ENCODE results near the gene DEPP1.

DEPP1 gene

DNA sequence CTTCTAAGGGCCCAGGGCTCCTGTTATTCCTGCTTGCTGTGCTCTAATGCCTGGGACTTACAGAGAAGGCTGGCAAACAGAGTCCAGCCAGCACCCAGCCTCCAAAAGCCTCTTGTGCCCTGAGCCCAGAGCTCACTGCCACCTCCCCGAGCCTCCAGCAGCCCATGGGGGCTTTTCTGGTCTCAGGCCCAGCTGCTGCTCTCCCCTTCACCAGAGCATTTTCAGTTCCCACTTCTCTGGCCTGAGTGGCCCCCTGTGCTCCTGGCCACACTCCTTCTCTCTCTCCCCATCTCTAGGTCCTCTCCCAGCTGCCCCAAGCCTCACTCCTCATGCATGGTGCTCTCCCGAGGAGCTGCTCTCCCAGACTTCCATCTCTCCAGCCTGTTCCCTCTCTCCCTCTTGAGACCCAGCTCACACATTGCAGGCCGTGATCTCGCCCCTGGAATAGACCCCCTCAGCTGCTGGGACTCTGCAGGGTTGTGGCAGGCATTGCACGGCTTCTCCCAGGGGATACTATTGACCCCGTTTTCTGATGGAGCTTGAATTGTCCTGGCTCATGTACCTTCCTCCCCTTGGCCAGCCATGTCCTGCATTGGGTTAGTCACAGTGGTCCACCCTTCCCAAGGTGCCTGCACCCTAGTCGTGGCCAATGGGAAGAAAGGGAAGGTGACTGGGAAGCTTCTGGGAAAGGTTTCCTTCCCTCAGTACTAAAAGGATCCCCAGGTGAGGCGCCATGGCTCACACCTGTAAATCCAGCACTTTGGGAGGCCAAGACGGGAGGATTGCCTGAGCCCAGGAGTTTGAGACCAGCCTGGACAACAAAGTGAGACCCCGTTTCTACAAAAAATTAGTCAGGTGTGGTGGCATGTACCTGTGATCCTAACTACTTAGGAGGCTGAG lies 28.0 kb downstream of the DEPP1 start:
- no peak for DNase-seq

GRCh38 chr10:44949915-44950314 lies 28.7 kb downstream of the DEPP1 start:
- no peak for DNase-seq

GRCh38 chr10:44949127-44949802 lies 29.3 kb downstream of the DEPP1 start:
- DNase-seq: no peak

DNA sequence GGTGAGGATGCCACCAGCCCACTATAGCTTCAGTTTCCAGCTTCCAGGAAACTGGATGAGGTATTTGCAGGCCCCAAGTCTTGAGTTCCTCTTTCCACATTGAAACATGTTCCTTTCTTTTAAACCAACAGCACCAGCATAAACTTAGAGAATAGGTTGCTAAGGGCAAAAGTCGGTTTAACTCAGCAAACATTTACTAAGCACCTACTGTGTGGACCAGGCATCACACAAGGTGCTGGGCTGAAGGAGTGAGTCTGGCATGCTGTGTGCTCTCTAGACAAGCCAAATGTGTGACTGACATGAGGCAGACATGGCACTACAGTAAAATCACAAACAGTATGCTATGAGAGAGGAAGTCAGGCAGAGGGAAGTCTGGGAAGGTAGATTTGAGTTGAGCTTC lies 30.0 kb downstream of the DEPP1 start:
- no peak for DNase-seq

DNA sequence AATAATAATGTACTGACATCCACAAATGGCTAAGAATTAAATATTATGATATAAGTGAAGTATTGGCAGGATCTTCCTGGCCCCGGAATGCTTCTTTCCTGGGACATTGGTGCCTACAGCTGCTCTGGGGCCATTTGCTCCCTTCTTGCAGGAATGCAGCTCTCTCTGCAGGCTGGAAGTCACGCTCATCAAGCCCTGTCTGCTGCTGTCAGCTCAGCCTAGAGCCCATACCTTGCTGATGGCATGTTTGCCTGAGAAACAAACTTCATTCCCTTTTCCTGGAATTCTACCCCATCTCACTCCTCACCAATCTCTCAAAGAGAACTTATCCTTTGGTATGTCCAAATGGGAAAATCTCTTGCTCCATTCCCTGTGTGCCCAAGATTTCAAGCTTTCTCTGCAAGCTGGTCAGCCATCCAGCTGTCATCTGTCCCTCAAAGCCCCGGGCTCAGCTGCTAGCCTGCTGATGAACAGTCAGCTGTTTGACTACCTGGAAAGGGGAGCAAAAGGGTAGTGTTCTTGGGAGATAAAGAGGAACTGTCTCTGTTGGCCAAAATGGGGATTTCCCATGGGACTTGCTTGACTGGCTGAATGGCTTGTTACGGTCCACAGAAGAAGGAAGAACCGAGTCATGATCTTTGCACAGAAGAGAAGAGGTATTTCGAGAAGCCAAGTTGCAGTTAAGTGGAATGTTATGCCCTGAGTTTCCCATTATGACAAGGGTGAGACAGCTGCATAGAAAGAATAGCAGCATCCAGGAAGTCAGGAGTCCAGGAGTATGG lies 31.0 kb downstream of the DEPP1 start:
- no peak for DNase-seq

GRCh38 chr10:44946205-44946604 lies 32.4 kb downstream of the DEPP1 start:
- DNase-seq: no peak

GRCh38 chr10:44944354-44944753 lies 34.3 kb downstream of the DEPP1 start:
- no peak for DNase-seq

DNA sequence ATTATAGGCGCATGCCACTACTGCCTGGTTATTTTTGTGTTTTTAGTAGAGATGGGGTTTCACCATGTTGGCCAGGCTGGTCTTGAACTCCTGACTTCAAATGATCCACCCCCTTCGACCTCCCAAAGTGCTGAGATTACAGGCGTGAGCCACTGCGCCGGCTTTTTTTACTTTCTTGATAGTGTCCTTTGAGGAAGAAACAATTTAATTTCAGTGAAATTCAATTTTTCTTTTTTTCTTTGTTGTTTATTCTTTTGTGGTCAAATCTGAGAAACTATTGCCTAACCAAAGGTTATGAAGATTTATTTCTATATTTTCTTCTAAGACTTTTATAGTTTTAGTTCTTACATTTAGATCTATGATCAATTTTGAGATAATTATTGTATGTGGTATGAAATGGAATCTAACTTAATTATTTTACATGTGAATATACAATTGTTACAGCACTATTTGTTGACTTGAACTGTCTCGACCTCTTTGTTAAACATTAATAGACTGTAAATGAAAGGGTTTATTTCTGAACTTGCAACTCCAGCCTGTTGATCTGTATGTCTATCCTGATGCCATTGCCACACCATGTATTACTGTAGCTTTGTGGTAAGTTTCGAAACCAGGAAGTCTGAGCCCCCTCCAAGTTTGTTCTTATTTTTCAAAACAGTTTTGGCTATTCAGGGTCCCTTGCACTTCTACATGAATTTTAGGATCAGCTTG lies 38.8 kb downstream of the DEPP1 start:
- DNase-seq: no peak

- DNase-seq: no peak
Measured at GRCh38 chr10:44938956-44939355, 39.7 kb downstream of the DEPP1 start.

- no peak for DNase-seq
Measured at GRCh38 chr10:44937196-44938005, 41.2 kb downstream of the DEPP1 start.

- no peak for DNase-seq
Measured at GRCh38 chr10:44936314-44936975, 42.2 kb downstream of the DEPP1 start.

DNA sequence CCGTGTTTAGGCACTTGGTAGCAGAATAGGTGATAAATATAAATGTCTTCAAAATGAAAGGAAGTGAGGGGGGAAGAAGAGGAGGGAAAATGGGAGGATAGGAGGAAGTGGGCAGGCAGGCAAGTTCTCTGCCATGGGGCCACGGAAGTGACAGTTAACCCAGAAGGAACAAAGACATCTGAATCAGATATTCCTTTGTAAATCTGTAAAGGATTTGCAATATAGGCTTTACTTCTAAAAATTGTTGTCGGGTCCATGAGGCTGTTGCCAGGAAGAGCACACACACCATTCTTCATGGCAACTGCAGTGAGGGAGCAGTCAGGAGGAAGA lies 42.7 kb downstream of the DEPP1 start:
- DNase-seq: no peak

DNA sequence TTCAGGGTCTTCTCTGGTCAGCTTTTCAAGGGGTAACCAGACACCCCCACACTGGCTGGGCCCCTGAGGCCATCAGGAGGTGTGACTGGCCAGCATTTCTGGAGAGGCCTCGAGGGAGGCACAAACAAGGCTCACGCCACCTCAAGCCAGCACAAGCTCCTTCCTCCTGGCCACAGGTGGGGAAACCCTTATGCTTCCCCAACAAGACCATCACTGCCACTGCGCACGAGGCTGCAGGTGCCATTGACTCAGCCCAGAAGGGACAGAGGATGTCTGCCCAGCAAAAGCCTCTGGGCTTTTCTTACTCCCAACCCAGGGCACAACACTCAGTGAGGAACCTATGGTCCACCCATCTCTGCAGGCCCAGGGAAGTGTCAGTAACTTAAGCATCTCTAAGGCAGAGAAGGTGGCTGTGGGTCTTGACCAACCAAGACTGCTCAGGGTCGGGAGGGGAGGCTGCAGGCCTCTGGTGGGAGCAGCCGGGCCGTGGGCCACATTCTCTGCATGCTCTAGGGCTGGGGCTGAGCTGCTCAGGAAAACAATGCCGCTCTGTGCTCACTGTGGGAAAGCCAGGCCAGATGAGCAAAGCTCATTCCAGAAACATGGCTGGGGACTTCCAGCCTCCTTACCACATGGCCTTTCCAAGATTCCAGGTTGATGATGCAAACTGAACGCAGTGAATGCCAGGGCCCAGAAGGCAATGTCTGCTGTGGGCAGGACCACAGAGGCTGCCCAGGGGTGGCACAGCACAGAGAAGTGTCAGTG lies 43.2 kb downstream of the DEPP1 start:
- DNase-seq: no peak

DNA sequence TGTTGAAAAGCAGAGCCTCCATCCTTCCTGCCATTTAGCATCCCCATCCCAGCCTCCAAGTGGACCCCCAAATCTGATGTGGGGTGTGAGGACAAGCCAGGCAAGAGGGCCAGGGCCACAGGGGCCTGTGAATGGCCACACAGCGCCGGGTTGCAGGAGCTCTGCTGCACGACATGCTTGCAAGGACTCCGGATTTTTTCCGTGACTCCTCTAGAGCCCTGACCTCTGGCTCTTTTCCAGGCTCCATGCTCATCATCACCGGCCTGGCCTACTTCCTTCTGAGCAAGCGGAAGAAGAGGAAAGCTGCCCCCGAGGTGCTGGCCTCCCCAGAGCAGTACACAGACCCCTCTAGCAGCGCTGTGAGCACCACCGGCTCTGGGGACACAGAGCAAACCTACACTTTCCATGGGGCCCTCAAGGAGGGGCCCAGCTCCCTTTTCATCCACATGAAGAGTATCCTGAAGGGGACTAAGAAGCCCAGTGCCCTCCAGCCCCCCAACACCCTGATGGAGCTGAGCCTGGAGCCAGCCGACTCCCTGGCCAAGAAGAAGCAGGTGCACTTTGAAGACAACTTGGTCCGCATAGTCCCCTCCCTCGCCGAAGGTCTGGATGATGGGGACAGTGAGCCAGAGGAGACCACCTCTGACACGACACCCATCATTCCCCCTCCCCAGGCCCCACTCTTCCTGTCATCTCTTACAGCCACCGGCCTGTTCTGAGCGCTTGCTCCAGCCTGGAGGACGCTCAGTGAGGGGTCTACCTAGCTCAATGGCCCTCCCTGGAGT lies 44.0 kb downstream of the DEPP1 start:
- DNase-seq: no peak

DNA sequence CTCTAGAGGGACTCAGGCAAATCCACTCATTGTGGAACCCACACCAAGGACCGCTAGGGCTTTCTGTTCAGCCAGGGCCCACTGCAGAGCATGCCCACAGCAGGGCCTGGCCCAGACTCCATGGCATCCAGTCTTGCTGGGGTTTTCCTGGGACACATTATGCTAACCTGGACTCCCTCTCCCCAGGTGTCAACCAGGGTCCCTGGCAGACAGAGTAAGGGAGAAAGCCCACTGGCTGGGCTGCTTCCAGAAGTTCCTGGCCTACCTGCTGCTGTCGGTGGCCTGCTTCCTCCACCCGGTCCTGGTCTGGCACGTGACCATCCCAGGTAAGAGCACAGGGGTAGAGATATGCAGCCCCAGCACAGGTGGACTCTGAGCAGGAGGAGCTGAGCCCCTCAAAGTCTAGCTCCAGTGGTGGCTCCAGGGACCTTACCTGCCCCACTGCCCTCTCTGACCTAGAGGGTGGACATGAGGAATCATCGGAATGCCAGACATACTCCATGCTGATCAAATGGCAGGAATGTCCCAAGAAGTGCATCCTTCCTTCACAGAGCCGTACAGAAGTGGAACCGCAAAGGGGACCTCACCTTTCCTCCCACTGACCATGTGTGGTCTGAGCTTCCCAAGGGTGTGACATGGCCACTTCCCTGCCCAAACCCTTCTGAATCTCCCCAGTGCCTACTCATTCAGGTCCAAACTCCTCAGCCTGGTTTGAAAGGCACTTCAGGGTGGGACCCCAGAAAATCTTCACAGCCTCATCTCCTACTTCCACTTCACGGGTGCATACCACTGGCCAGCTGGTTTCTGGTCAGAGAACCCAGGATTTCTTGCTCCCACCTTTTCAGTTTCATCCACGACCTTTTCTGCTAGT lies 44.9 kb downstream of the DEPP1 start:
- DNase-seq: no peak

- DNase-seq: peak; percentile 65
Measured at GRCh38 chr10:44932517-44933450, 45.8 kb downstream of the DEPP1 start.

DNA sequence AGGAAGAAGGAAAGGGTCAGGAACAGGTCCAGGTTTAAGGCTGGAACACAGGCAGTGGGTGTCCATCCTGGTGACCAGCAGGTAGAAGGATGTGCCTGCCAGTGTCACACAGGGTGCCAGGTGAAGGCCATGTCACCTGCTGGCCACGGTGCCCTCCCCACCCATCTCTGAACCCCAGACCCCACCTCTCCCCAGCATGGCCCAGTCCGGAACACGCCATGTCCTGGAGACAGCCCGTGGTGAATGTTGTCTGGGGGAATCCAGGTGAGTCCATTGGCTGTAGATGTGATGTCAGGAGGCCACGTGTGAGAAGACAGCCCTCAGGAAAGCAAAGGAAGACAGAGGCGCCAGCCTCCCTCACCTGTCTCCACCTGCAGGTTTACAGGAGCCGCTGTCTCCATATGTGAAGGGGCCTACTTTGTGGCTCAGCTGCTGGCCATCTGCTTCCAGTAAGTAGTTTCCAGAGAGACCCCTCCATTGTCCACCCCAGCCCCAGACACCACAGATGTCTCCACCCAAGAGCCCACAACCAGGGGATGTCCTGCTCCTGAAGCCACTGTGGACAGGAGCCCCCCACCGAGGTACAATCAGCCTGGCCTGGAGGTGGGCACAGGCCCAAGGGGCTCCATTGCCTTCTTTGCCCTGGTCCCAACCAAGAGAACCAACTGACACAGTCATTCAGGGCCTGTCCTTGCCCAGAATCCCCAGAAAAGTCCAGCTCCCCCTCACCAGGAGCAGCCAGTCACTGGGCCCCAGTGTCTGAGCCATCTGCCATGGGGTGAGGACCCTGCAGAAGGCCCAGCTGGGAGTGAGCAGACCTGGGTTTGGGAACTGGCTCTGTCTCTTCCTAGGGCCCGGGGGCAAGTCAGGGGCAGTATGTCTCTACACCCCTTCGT lies 46.7 kb downstream of the DEPP1 start:
- no peak for DNase-seq
